H1 (cell line): ENCODE measurements around the gene KIF26B.

Experiments
- ATF2 ChIP-seq: IDR thresholded peaks from 2 replicates; pipeline ENCODE4 v1.6.1; 2012; ENCODE audit warnings: low read length, inconsistent platforms
- BCL11A ChIP-seq, 2 experiments: IDR thresholded peaks; one replicate each; pipeline ENCODE4 v1.6.1; 2011; ENCODE audit warnings: low read depth in 2 of 2, low read length in 2 of 2, mild to moderate bottlenecking in 2 of 2
- CTCF ChIP-seq, 3 experiments: IDR thresholded peaks; 1 replicate in 2 of 3; 2 replicates in 1 of 3; pipeline versions ENCODE4 v1.5.1 to v1.6.1; 2011; ENCODE audit warnings: low read length in 3 of 3, mild to moderate bottlenecking in 3 of 3, inconsistent platforms in 2 of 3, low read depth in 1 of 3, moderate library complexity in 1 of 3; ENCODE audit not compliant: insufficient read depth in 1 of 3; ENCODE audit errors: control extremely low read depth in 1 of 3
- EZH2 ChIP-seq: fragments of 200-600 bp; sonication (generic); IDR thresholded peaks from 2 replicates; pipeline ENCODE4 v1.7.1; 2012; ENCODE audit warnings: low read depth, mild to moderate bottlenecking, moderate library complexity, low read length, inconsistent platforms; ENCODE audit not compliant: severe bottlenecking
- MAFK ChIP-seq: IDR thresholded peaks from 2 replicates; pipeline ENCODE4 v1.6.1; 2012; ENCODE audit warnings: low read depth, mild to moderate bottlenecking, improper control_type of control experiment, low read length
- POLR2A ChIP-seq, 2 experiments: IDR thresholded peaks; 1 replicate in 1 of 2; 2 replicates in 1 of 2; pipeline ENCODE4 v1.6.1; 2011; ENCODE audit warnings: low read depth in 2 of 2, low read length in 2 of 2, mild to moderate bottlenecking in 2 of 2; ENCODE audit errors: control extremely low read depth in 1 of 2
- RFX5 ChIP-seq: IDR thresholded peaks from 2 replicates; pipeline ENCODE4 v1.6.1; 2011; ENCODE audit warnings: low read depth, low read length, improper control_type of control experiment, borderline replicate concordance
- SIN3A ChIP-seq, 2 experiments: IDR thresholded peaks in 1 of 2; conservative IDR thresholded peaks in 1 of 2; 2 replicates each; pipeline ENCODE4 v1.6.1; 2011 to 2012; ENCODE audit warnings: low read length in 2 of 2, improper control_type of control experiment in 1 of 2, low read depth in 1 of 2, mild to moderate bottlenecking in 1 of 2
- SP1 ChIP-seq: IDR thresholded peaks from 2 replicates; pipeline ENCODE4 v1.6.1; 2011; ENCODE audit warnings: low read depth, low read length
- ZNF274 ChIP-seq: IDR thresholded peaks from 2 replicates; pipeline ENCODE4 v1.7.0; 2012; ENCODE audit warnings: low read length, borderline replicate concordance; ENCODE audit errors: extremely low read depth

GRCh38 chr1:245556057-245556456 is 401.3 kb downstream of the KIF26B start:
- no peak for TF ChIP-seq BCL11A (IDR thresholded peaks at IDR 0.05; ENCODE audit: low read depth in 2 of 2, low read length in 2 of 2)
- no peak for TF ChIP-seq CTCF (IDR thresholded peaks at IDR 0.05; ENCODE audit: control extremely low read depth in 1 of 3, insufficient read depth in 1 of 3, low read depth in 1 of 3, low read length in 3 of 3)
- no peak for TF ChIP-seq EZH2
- TF ChIP-seq RFX5, result no peak
- TF ChIP-seq SIN3A (conservative IDR thresholded peaks at IDR 0.05 in 1 of 2, IDR thresholded peaks at IDR 0.05 in 1 of 2; ENCODE audit: low read depth in 1 of 2, low read length in 2 of 2), result no peak
- TF ChIP-seq ZNF274, result no peak
- no peak for TF ChIP-seq MAFK
- no peak for TF ChIP-seq POLR2A (IDR thresholded peaks at IDR 0.05; ENCODE audit: control extremely low read depth in 1 of 2, low read depth in 2 of 2, low read length in 2 of 2)
- no peak for TF ChIP-seq ATF2
- no peak for TF ChIP-seq SP1
